Thoracic aorta (tissue), 2 donors: ENCODE measurements around the gene GDF15. TPM values are rescaled to one million over a fixed set of nuclear protein-coding genes. Genes with fewer than 3 reads are reported as not detected.
A peak's percentile ranks its signal among the peaks of the same experiment; 100 is the strongest.
"Not testable (repeated sequence)": the region's sequence is repeated elsewhere in the genome, so short reads cannot be mapped to it uniquely, and the experiment has no call there.

Experiments
- ATAC-seq: fragments of 150-250 bp; one replicate; pipeline ENCODE4 v1.8.0; 2017; ENCODE audit warnings: low read depth; ENCODE audit not compliant: insufficient number of reproducible peaks, low FRiP score
- DNase-seq: peaks from one replicate; pipeline ENCODE4 v3.0.0-alpha.2; 2020; ENCODE audit warnings: low spot score
- H3K27ac ChIP-seq, 2 donors: fragments of 200-600 bp; sonication (generic); 1 replicate in 1 of 2; 2 replicates in 1 of 2; pipeline ENCODE4 v1.5.1; 2016; ENCODE audit warnings: mild to moderate bottlenecking in 2 of 2, moderate library complexity in 2 of 2
- H3K27me3 ChIP-seq: fragments of 200-600 bp; sonication (generic); replicated peaks from 2 replicates; pipeline ENCODE4 v1.6.0; 2016; ENCODE audit warnings: mild to moderate bottlenecking; ENCODE audit not compliant: insufficient read depth
- H3K36me3 ChIP-seq: fragments of 200-600 bp; sonication (generic); one replicate; pipeline ENCODE4 v1.5.1; 2016
- H3K4me1 ChIP-seq, 2 donors: fragments of 200-600 bp; sonication (generic); 1 replicate in 1 of 2; 2 replicates in 1 of 2; pipeline versions ENCODE4 v1.5.1 to v1.6.0; 2016; ENCODE audit warnings: low read depth in 2 of 2, mild to moderate bottlenecking in 1 of 2; ENCODE audit not compliant: control insufficient read depth in 1 of 2
- H3K4me3 ChIP-seq: fragments of 200-600 bp; sonication (generic); 2 replicates; pipeline ENCODE4 v1.5.1; 2016; ENCODE audit warnings: mild to moderate bottlenecking
- H3K9me3 ChIP-seq: fragments of 200-600 bp; sonication (generic); 2 replicates; pipeline ENCODE4 v1.5.1; 2016
- CTCF ChIP-seq: fragments of 200-600 bp; sonication (generic); IDR thresholded peaks from one replicate; pipeline ENCODE4 v1.5.1; 2019; ENCODE audit warnings: antibody characterized with exemption
- total RNA-seq, 2 donors: library from RNA; depleted of rRNA; stranded (reverse); fragments of >200 nt; gene quantifications; one replicate each; pipeline versions ENCODE4 v1.1.0 to v1.2.3, GENCODE V29; 2016

GDF15 gene
- total RNA-seq, 2 donors from 2014 or later: 2.3 to 25.5 TPM

GRCh38 chr19:18348171-18348570 is 37.8 kb upstream of the GDF15 start:
- no peak overlapping the region for H3K4me3 ChIP-seq
- H3K9me3 ChIP-seq: no peaks in the 10 kb centered on the region
- no peaks in the 10 kb centered on the region for H3K36me3 ChIP-seq
- no peak overlapping the region for H3K27ac ChIP-seq
- no peaks in the 10 kb centered on the region for H3K27me3 ChIP-seq
- ATAC-seq: no peak
- TF ChIP-seq CTCF: no peak
- DNase-seq: no peak
- no peaks in the 10 kb centered on the region for H3K4me1 ChIP-seq

- not testable (repeated sequence) for H3K4me1 ChIP-seq, H3K27ac ChIP-seq, H3K4me3 ChIP-seq, H3K9me3 ChIP-seq, H3K27me3 ChIP-seq, ATAC-seq, DNase-seq, H3K36me3 ChIP-seq
Observed at GRCh38 chr19:18348818-18349339, 37.1 kb upstream of the GDF15 start.

GRCh38 chr19:18349524-18350128 is 36.3 kb upstream of the GDF15 start:
- H3K27me3 ChIP-seq: no peaks in the 10 kb centered on the region
- H3K4me3 ChIP-seq: no peak overlapping the region
- TF ChIP-seq CTCF: peak; percentile 71
- H3K9me3 ChIP-seq: no peaks in the 10 kb centered on the region
- no peaks in the 10 kb centered on the region for H3K36me3 ChIP-seq
- no peak overlapping the region for H3K27ac ChIP-seq
- no peak for ATAC-seq
- H3K4me1 ChIP-seq: no peaks in the 10 kb centered on the region
- DNase-seq: no peak

- H3K4me3 ChIP-seq: no peak overlapping the region
- no peaks in the 10 kb centered on the region for H3K27me3 ChIP-seq
- DNase-seq: no peak
- no peaks in the 10 kb centered on the region for H3K36me3 ChIP-seq
- no peak for TF ChIP-seq CTCF
- H3K4me1 ChIP-seq: no peaks in the 10 kb centered on the region
- no peaks in the 10 kb centered on the region for H3K9me3 ChIP-seq
- ATAC-seq: no peak
- no peak overlapping the region for H3K27ac ChIP-seq
Observed at GRCh38 chr19:18350490-18350889, 35.5 kb upstream of the GDF15 start.

GRCh38 chr19:18351544-18351943 is 34.4 kb upstream of the GDF15 start:
- Histone ChIP-seq H3K4me1 (peaks cover 0 to 8% of the 10 kb centered on the region in 2 donors), H3K4me3 (no peak overlapping the region), H3K27ac (no peak overlapping the region), H3K27me3 (no peaks in the 10 kb centered on the region), H3K36me3 (no peaks in the 10 kb centered on the region), H3K9me3 (no peaks in the 10 kb centered on the region)
- no peak for TF ChIP-seq CTCF
- no peak for ATAC-seq
- DNase-seq: no peak
